GF-D8 (cell line): Measurements from ENCODE around the gene ABHD16A.
A peak's percentile ranks its signal among the peaks of the same experiment; 100 is the strongest.
"Not testable (repeated sequence)": the region's sequence is repeated elsewhere in the genome, so short reads cannot be mapped to it uniquely, and the experiment has no call there.

Experiments used
- DNase-seq: peaks from one replicate; lab custom pipeline; 2025; lab: John Stamatoyannopoulos, UW

Gene ABHD16A

DNA sequence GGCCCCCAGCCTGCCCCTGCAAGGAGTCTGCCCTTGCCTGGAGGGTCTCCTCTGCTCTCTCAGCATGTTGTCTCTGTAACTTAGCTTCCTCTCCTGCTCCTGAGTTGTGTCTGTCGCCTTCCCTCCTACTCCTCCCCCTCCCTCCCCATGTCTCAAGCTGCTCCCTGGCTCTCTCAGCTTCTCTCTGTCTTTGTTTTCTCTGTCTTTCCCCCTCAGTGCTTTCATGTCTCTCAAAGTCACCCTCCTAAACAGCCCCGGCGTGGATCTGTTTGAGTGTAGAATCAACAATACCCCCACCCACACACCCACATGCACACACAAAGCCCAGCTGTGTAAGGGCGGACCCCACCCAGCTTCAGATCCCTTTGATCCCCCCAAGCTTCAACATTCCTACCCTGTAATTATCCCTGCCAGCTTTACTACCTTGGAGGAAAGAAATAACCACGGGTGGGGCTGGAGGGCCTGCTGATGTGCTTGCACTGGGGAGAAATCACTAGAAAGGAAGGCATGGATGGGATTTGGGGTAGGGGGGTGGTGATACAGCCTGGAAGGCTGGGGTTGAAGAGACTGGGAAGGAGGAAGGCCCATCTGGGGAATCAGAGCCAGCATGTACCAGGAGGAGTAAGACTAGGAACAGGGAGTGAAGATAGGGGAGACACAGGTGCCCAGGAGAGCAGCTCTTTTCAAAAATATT is 11.0 kb upstream of the ABHD16A start:
- DNase-seq = no peak

GRCh38 chr6:31713465-31713864 is 10.3 kb upstream of the ABHD16A start:
- no peak for DNase-seq

GRCh38 chr6:31712296-31712695 is 9.2 kb upstream of the ABHD16A start:
- DNase-seq = peak; percentile 3

GRCh38 chr6:31711233-31711632 is 8.1 kb upstream of the ABHD16A start:
- peak; percentile 10 for DNase-seq

- no peak for DNase-seq
These were observed 7.5 kb upstream of the ABHD16A start for GRCh38 chr6:31710523-31711219.

DNA sequence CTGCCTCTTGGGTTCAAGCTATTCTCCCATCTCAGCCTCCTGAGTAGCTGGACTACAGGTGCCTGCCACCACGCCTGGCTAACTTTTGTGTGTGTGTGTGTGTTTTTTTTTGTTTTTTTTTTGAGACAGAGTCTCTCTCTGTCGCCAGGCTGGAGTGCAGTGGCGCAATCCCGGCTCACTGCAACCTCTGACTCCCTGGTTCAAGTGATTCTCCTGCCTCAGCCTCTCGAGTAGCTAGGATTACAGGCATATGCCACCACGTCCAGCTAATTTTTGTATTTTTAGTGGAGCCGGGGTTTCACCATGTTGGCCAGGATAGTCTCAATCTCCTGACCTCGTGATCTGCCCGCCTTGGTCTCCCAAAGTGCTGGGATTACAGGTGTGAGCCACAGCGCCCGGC is 6.0 kb upstream of the ABHD16A start:
- DNase-seq = not testable (repeated sequence)

DNA sequence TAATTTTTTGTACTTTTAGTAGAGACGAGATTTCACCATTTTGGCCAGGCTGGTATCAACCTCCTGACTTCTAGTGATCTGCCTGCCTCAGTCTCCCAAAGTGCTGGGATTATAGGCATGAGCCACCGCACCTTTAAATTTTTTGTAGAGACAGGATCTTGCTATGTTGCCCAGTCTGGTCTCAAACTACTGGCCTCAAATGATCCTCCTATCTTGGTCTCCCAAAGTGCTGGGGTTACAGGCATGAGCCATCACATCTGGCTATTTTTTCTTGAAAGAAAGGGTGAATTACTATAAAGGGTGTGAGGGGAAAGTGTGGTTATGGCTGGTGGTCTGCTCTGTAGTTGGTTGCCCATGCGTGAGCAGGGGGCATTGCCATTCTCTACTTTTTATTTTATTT is 5.1 kb upstream of the ABHD16A start:
- no peak for DNase-seq

DNA sequence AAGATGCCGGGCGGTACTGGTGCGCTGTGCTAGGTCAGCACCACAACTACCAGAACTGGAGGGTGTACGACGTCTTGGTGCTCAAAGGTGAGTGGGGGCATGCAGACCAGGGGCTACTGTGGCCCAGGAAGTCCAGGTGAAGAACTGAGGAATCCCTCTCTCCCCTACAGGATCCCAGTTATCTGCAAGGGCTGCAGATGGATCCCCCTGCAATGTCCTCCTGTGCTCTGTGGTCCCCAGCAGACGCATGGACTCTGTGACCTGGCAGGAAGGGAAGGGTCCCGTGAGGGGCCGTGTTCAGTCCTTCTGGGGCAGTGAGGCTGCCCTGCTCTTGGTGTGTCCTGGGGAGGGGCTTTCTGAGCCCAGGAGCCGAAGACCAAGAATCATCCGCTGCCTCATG is 4.6 kb upstream of the ABHD16A start:
- DNase-seq = no peak

DNA sequence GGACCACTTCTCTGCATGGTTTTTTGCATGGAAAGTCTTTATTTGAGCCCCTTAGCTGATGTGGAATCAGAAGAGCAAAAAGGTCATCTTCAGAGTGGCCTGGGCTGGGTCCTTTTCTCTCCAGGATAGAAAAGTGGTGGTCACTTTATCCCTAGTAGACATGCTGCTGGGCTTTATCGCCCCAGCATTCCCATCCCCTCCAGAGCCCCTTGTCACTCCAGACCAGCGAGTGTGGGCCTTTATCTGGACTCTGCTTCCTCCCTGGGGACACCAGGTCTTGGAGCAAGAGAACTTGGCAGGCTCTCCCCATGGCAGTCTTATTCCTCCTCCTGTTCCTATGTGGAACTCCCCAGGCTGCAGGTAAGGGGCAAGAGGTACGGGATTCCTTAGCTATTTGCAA is 3.5 kb upstream of the ABHD16A start, which contains the start of gene LY6G6F:
LY6G6F (plus strand) TSS at position 268 of the 400 bp plus-strand sequence; CDS start at position 309, 41 bp downstream.
- DNase-seq = no peak

DNA sequence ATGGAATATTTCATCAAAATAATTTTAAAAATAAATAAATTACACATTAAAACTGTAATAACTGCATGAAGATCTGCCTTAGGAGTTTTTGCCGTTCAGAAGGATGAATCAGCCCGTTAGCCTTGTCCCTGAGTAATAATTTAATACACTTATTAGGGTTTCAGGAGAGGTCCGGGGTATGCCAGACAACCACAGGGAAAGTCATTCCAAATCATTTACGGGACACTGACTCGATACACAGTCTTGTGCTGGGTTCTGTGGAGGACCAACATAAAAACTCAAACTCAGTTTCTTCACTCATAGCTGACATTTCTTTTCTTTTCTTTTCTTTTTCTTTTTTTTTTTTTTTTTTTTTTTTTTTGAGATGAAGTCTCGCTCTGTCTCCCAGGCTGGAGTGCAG is 2.8 kb upstream of the ABHD16A start:
- no peak for DNase-seq

- DNase-seq = no peak
These were observed 712 bp downstream of the ABHD16A start for GRCh38 chr6:31702405-31702818.

DNA sequence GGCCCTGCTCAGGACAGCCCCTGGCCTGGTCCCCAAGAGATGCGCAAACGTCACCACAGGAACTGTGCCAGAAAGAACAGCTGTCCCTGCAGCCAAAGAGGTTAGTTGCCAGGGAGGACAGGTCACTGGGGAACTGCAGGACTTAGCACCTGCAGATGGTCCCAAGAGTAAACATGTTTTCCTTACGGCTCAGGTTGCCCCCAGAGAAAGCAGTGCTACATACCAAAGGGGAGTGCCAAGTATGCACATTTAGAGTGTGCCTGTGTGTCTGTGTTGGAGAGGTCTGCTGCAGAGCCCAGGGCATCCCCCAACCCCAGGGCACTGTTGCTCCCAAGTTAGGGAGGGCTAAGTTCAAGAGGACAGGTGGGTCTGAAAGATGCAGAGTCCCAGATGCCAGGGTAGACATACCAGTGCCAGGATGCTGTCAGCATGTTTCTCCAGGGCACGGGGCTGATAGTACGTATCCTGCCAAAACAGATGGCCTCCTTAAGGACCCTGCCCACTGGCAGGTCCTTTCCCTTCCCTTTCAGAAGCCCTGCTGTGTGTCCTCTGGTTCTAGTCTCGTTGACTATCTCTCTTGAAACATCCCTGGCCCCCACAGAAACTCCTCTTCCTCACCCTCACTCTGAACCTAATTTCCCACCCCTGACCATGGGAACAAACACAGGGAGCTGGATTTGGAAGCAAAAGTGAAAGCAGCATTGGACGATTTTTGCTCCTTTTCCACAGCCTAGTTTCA is 1.3 kb downstream of the ABHD16A start:
- no peak for DNase-seq

DNA sequence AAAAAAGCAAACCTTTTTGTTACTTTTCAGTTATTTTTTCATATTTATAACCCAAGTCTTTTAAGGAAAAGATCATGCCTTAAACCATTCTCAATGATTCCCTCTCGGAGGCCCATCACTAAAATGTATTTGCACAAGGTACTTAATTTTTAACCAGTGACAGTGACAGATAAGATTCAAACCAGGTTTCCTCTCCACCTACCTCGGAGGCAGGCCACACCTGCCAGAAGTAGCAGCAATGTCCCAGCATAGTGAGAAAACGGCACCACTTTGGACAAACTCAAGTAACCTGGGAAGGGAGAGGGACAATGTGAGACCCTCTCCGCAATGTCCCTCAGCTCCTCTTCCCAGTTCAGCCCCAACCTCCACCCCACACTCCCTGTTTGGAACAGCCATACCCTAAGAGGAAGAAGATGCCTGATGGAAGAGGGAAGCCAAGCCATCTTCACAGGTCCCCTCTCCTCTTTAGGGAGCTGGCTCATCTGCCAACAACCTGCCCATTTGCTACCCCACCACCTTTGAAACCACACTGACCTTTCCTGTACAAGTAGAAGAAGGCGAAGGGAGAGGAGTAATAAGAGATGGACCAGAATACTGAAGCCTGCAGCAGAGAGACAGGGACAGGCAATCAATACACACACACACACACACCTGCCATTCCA is 2.3 kb downstream of the ABHD16A start:
- DNase-seq = no peak

DNA sequence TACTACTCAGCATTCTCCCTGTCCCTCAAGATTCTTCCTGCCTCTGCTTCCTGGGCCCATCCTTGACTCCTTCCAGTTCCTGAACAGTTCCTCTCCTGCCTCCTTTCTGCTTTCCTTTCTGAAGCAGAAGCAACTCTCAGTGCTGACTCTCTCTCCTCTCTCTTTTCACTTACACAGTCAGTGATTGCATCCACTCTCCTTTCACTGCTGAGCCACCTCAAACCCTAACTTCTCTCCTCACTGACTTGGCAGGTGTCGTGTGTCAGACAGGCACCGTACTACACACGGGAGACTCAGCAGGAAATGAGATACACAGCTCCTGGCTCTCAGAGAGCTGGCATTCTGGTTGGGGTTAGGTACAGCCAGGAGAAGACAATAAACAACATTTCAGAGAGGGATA is 5.6 kb downstream of the ABHD16A start:
- no peak for DNase-seq

DNA sequence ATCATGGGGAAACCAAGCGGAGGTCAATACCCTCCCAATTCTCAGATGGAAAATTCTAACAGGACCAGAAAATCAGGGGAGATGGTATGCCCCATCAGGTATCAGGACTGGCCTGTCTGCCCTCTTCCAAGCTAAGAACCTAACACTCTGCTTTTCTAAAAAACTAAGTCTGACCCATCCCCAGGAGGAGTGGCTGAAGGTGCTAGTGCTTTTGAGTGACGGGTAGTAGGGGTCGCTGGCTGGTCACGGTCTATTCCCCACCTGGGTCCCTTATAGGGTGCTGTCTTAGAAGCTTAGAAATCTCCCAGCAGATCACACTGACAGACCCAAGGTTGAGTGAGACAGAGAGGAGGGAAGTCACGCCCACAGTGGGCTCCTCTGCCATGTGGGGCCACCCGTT is 9.6 kb downstream of the ABHD16A start:
- no peak for DNase-seq

DNA sequence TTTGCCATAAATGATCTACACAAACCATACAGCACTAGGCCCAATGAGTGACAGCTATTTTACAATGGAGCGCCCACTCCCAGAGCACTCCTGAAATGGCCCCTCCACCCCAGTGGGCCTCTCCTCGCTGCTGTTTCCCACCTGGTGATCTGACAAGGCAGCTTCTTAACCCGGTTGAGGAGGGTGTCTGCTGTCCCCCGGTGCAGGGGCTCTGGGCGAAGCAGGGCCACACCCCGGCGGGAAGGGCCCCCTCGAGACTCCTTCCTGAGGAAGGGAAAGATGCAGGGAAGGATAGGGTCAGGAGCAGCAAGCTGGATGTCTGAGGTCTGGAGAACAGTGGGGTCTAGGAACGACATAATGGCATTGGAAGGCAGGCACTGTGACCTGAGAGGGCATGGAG is 10.2 kb downstream of the ABHD16A start:
- DNase-seq = no peak

GRCh38 chr6:31692353-31692752 is 10.8 kb downstream of the ABHD16A start:
- DNase-seq = no peak

- DNase-seq = no peak
These were observed 11.5 kb downstream of the ABHD16A start for GRCh38 chr6:31691564-31692108.

- DNase-seq = no peak
These were observed 12.1 kb downstream of the ABHD16A start for GRCh38 chr6:31691078-31691463.

GRCh38 chr6:31690231-31691077 is 12.7 kb downstream of the ABHD16A start:
- DNase-seq = no peak
